ENCODE results near the gene JPT1.

The JPT1 gene

GRCh38 chr17:75114552-75115314 lies 39.6 kb downstream of the JPT1 start:
- H3K4me3 ChIP-seq (ENCODE audit: extremely low read depth, insufficient read depth, low read length, poor library complexity, severe bottlenecking): no peak overlapping the region
- 95 to 97% methylated on average over 10 to 14 of the region's 19 CpGs for WGBS, 2 experiments (ENCODE audit: insufficient coverage in 2 of 2)

GRCh38 chr17:75113798-75114551 lies 40.3 kb downstream of the JPT1 start:
- H3K36me3 ChIP-seq (ENCODE audit: control insufficient read depth, insufficient read depth, low read length): peaks cover 36% of the 10 kb centered on the region
- peak overlapping the region; percentile 53 for H3K27ac ChIP-seq (ENCODE audit: low read depth, low read length, severe bottlenecking)
- no peaks in the 10 kb centered on the region for H3K9me3 ChIP-seq (ENCODE audit: control insufficient read depth, low read length)
- H3K4me3 ChIP-seq (ENCODE audit: extremely low read depth, insufficient read depth, low read length, poor library complexity, severe bottlenecking): no peak overlapping the region
- WGBS, 2 experiments (ENCODE audit: insufficient coverage in 2 of 2): 40 to 42% methylated on average over 20 of the region's 22 CpGs
- peaks cover 5% of the 10 kb centered on the region for H3K4me1 ChIP-seq (ENCODE audit: control insufficient read depth, insufficient read depth, low read length, poor library complexity, severe bottlenecking)

More at GRCh38 chr17:75114552-75115314, 39.6 kb downstream of the JPT1 start:
- H3K4me1 ChIP-seq (ENCODE audit: control insufficient read depth, insufficient read depth, low read length, poor library complexity, severe bottlenecking): peaks cover 5% of the 10 kb centered on the region
- no peaks in the 10 kb centered on the region for H3K9me3 ChIP-seq (ENCODE audit: control insufficient read depth, low read length)
- H3K36me3 ChIP-seq (ENCODE audit: control insufficient read depth, insufficient read depth, low read length): peaks cover 36% of the 10 kb centered on the region
- H3K27ac ChIP-seq (ENCODE audit: low read depth, low read length, severe bottlenecking): no peak overlapping the region

- Histone ChIP-seq H3K36me3 (ENCODE audit: control insufficient read depth, insufficient read depth, low read length) (peaks cover 27% of the 10 kb centered on the region), H3K27ac (ENCODE audit: low read depth, low read length, severe bottlenecking) (no peak overlapping the region), H3K9me3 (ENCODE audit: control insufficient read depth, low read length) (no peaks in the 10 kb centered on the region), H3K4me1 (ENCODE audit: control insufficient read depth, insufficient read depth, low read length, poor library complexity, severe bottlenecking) (peaks cover 5% of the 10 kb centered on the region), H3K4me3 (ENCODE audit: extremely low read depth, insufficient read depth, low read length, poor library complexity, severe bottlenecking) (no peak overlapping the region)
- WGBS, 2 experiments (ENCODE audit: insufficient coverage in 2 of 2): 82 to 94% methylated on average over 6 to 7 of the region's 7 CpGs
Observed at GRCh38 chr17:75111777-75112335, 42.5 kb downstream of the JPT1 start.

- H3K4me3 ChIP-seq (ENCODE audit: extremely low read depth, insufficient read depth, low read length, poor library complexity, severe bottlenecking): peak overlapping the region; percentile 63
- H3K4me1 ChIP-seq (ENCODE audit: control insufficient read depth, insufficient read depth, low read length, poor library complexity, severe bottlenecking): peaks cover 5% of the 10 kb centered on the region
- 20 to 40% methylated on average over 22 to 34 of the region's 40 CpGs for WGBS, 2 experiments (ENCODE audit: insufficient coverage in 2 of 2)
- no peaks in the 10 kb centered on the region for H3K9me3 ChIP-seq (ENCODE audit: control insufficient read depth, low read length)
- no peak overlapping the region for H3K27ac ChIP-seq (ENCODE audit: low read depth, low read length, severe bottlenecking)
- peaks cover 19% of the 10 kb centered on the region for H3K36me3 ChIP-seq (ENCODE audit: control insufficient read depth, insufficient read depth, low read length)
Observed at GRCh38 chr17:75110234-75110937, 43.9 kb downstream of the JPT1 start.

- WGBS, 2 experiments (ENCODE audit: insufficient coverage in 2 of 2): 2% methylated on average over 47 to 60 of the region's 68 CpGs
- H3K9me3 ChIP-seq (ENCODE audit: control insufficient read depth, low read length): no peaks in the 10 kb centered on the region
- H3K27ac ChIP-seq (ENCODE audit: low read depth, low read length, severe bottlenecking): no peak within 1 kb of the TSS
- H3K36me3 ChIP-seq (ENCODE audit: control insufficient read depth, insufficient read depth, low read length): peaks cover 12% of the 10 kb centered on the region
- peak within 1 kb of the TSS; percentile 63 for H3K4me3 ChIP-seq (ENCODE audit: extremely low read depth, insufficient read depth, low read length, poor library complexity, severe bottlenecking)
- peaks cover 4% of the 10 kb centered on the region for H3K4me1 ChIP-seq (ENCODE audit: control insufficient read depth, insufficient read depth, low read length, poor library complexity, severe bottlenecking)
Observed at GRCh38 chr17:75109407-75110233, 44.7 kb downstream of the JPT1 start, which contains the start of gene ARMC7. TSS of gene ARMC7 (plus strand) at chr17:75109969. CDS start at chr17:75110289, 320 bp downstream.

GRCh38 chr17:75109046-75109406 lies 45.3 kb downstream of the JPT1 start:
- H3K9me3 ChIP-seq (ENCODE audit: control insufficient read depth, low read length): no peaks in the 10 kb centered on the region
- H3K27ac ChIP-seq (ENCODE audit: low read depth, low read length, severe bottlenecking): no peak overlapping the region
- H3K36me3 ChIP-seq (ENCODE audit: control insufficient read depth, insufficient read depth, low read length): peaks cover 10% of the 10 kb centered on the region
- peak overlapping the region; percentile 63 for H3K4me3 ChIP-seq (ENCODE audit: extremely low read depth, insufficient read depth, low read length, poor library complexity, severe bottlenecking)
- 26 to 37% methylated on average over 20 to 21 of the region's 22 CpGs for WGBS, 2 experiments (ENCODE audit: insufficient coverage in 2 of 2)
- no peaks in the 10 kb centered on the region for H3K4me1 ChIP-seq (ENCODE audit: control insufficient read depth, insufficient read depth, low read length, poor library complexity, severe bottlenecking)

- 83 to 91% methylated on average over 2 of the region's 2 CpGs for WGBS, 2 experiments (ENCODE audit: insufficient coverage in 2 of 2)
Observed at GRCh38 chr17:75108193-75108592, 46.1 kb downstream of the JPT1 start.

GRCh38 chr17:75105126-75106080 lies 48.9 kb downstream of the JPT1 start:
- no peaks in the 10 kb centered on the region for H3K4me1 ChIP-seq (ENCODE audit: control insufficient read depth, insufficient read depth, low read length, poor library complexity, severe bottlenecking)
- 53 to 60% methylated on average over 9 to 13 of the region's 20 CpGs for WGBS, 2 experiments (ENCODE audit: insufficient coverage in 2 of 2)
- H3K9me3 ChIP-seq (ENCODE audit: control insufficient read depth, low read length): no peaks in the 10 kb centered on the region
- H3K27ac ChIP-seq (ENCODE audit: low read depth, low read length, severe bottlenecking): no peak overlapping the region
- H3K4me3 ChIP-seq (ENCODE audit: extremely low read depth, insufficient read depth, low read length, poor library complexity, severe bottlenecking): no peak overlapping the region
- H3K36me3 ChIP-seq (ENCODE audit: control insufficient read depth, insufficient read depth, low read length): peaks cover 4% of the 10 kb centered on the region

More at GRCh38 chr17:75108193-75108592, 46.1 kb downstream of the JPT1 start:
- Histone ChIP-seq H3K4me1 (ENCODE audit: control insufficient read depth, insufficient read depth, low read length, poor library complexity, severe bottlenecking) (no peaks in the 10 kb centered on the region), H3K9me3 (ENCODE audit: control insufficient read depth, low read length) (no peaks in the 10 kb centered on the region), H3K27ac (ENCODE audit: low read depth, low read length, severe bottlenecking) (no peak overlapping the region), H3K36me3 (ENCODE audit: control insufficient read depth, insufficient read depth, low read length) (peaks cover 10% of the 10 kb centered on the region), H3K4me3 (ENCODE audit: extremely low read depth, insufficient read depth, low read length, poor library complexity, severe bottlenecking) (no peak overlapping the region)
